Lung (tissue), 12 donors: ENCODE data around the gene TPX2. TPM values are rescaled to one million over a fixed set of nuclear protein-coding genes. Genes with fewer than 3 reads are reported as not detected.
"Not testable (repeated sequence)": the region's sequence is repeated elsewhere in the genome, so short reads cannot be mapped to it uniquely, and the experiment has no call there.

ENCODE experiments used
- ATAC-seq: fragments of 200-7000 bp; cut with Tn5 transposase; one replicate; pipeline ENCODE4 v1.9.1; 2020; ENCODE audit warnings: moderate number of reproducible peaks; ENCODE audit not compliant: insufficient read depth, low FRiP score
- DNase-seq, 3 donors: peaks; one replicate each; pipeline ENCODE4 v3.0.0-alpha.2; 2013 to 2017
- H3K27ac ChIP-seq, 2 donors: one replicate each; pipeline ENCODE4 v1.5.1; 2013; ENCODE audit warnings: mild to moderate bottlenecking in 2 of 2, moderate library complexity in 2 of 2, control low read depth in 1 of 2, inconsistent platforms in 1 of 2, low read depth in 1 of 2, low read length in 1 of 2
- H3K27me3 ChIP-seq, 3 donors: one replicate each; pipeline ENCODE4 v1.5.1; 2013; ENCODE audit warnings: low read length in 2 of 3; ENCODE audit not compliant: control insufficient read depth in 3 of 3, insufficient read depth in 3 of 3
- H3K36me3 ChIP-seq, 4 donors: one replicate each; pipeline ENCODE4 v1.5.1; 2013; ENCODE audit warnings: low read length in 4 of 4, mild to moderate bottlenecking in 1 of 4, moderate library complexity in 1 of 4; ENCODE audit not compliant: control insufficient read depth in 4 of 4, insufficient read depth in 4 of 4
- H3K4me1 ChIP-seq, 5 donors: one replicate each; pipeline ENCODE4 v1.5.1; 2013; ENCODE audit warnings: low read length in 5 of 5, mild to moderate bottlenecking in 2 of 5, moderate library complexity in 1 of 5; ENCODE audit not compliant: control insufficient read depth in 5 of 5, insufficient read depth in 5 of 5
- H3K4me3 ChIP-seq: one replicate; pipeline ENCODE4 v1.5.1; 2013; ENCODE audit warnings: mild to moderate bottlenecking, control low read depth, moderate library complexity
- H3K9ac ChIP-seq, 2 donors: one replicate each; pipeline ENCODE4 v1.5.1; 2013; ENCODE audit warnings: low read length in 2 of 2, control low read depth in 1 of 2; ENCODE audit not compliant: insufficient read depth in 1 of 2
- H3K9me3 ChIP-seq, 4 donors: one replicate each; pipeline ENCODE4 v1.5.1; 2013; ENCODE audit warnings: low read length in 3 of 4, mild to moderate bottlenecking in 1 of 4, moderate library complexity in 1 of 4; ENCODE audit not compliant: control insufficient read depth in 4 of 4, insufficient read depth in 3 of 4
- WGBS, 2 donors: extraction: QIAGEN DNeasy Blood & Tissue Kit; methylation state at CpG; one replicate each; pipeline ENCODE4 v1.1.7; 2013; 5-methylcytosine and 5-hydroxymethylcytosine counted together
- polyA plus RNA-seq, 2 donors: library from polyadenylated mRNA; stranded (reverse); fragments of 200-250 nt; gene quantifications; one replicate each; pipeline ENCODE4 v1.2.1, GENCODE V29; 2013
- total RNA-seq, 2 donors: library from RNA; depleted of rRNA in 1 of 2; stranded (reverse); fragments of >200 nt in 1 of 2; gene quantifications; one replicate each; pipeline ENCODE4 v1.2.1, GENCODE V29; 2014 to 2021
- TF ChIP-seq, protein P1 (sequence below): IDR thresholded peaks from 2 replicates; pipeline ENCODE4 v1.5.1; 2012; ENCODE audit warnings: mild to moderate bottlenecking; ENCODE audit errors: control extremely low read depth, extremely low read depth
- donor health status: control.
- donor health status: control.
- donor health status: Bipolar disorder and iron deficiency.
- donor health status: healthy.
- donor health status: DM: yes; HTN: yes; CAD: no.

TPX2 gene
- total and polyA plus RNA-seq, 4 donors, result 1.6 to 6.5 (median 2.0) TPM

DNA sequence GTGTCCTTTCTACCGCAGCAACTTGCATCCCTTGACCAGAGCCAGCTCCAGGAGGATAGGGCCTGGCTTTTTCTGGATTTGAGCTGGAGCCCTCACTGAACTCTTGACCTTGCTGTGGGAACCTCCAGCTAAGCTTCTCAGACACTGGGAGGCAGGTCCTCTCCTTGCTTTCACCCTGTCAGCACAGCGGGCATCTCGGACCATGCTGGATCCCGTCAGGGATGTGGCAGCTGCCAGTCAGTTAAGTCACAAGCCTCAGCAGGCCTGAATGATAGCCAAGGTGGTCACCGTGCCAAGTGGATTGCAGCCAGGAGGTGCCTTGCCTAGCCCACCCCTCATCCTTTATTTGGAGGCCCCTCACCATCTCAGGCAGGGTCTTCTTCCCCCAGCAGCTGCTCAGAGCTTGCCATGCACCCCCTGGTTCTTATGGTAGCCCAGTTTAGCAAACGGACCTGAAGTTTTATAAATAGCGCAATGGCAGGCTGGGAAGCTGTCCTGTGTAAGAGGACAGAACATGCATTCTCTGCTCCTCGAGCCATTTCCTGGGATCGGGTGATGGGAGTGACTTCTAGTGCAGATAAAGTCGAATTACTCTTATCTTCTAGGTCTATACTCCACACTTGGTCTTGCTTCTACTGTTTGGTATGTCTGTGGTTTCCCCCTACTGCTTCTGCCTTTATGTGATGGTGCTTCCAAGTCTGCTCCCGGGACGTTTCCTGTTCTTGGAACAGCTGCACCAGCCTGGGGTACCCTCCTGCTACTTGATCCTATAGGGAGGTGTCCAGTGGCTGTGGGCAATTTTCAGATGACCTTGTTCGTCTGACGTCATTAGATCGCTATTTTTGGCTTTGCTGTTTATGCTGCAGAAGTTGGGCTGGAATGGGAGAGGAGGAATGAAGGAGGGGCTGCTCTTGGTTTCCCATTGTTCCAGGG, 73.0 kb downstream of the TPX2 start:
- peak overlapping the region in 1 of 2 donors; percentile 12 for H3K27ac ChIP-seq
- no peak overlapping the region for H3K4me3 ChIP-seq
- ATAC-seq (no peak), DNase-seq (peak; percentile 35 to 65 (median 61))
- H3K27me3 ChIP-seq, result no peaks in the 10 kb centered on the region
- H3K9me3 ChIP-seq, result no peaks in the 10 kb centered on the region
- TF ChIP-seq, protein P1, sequence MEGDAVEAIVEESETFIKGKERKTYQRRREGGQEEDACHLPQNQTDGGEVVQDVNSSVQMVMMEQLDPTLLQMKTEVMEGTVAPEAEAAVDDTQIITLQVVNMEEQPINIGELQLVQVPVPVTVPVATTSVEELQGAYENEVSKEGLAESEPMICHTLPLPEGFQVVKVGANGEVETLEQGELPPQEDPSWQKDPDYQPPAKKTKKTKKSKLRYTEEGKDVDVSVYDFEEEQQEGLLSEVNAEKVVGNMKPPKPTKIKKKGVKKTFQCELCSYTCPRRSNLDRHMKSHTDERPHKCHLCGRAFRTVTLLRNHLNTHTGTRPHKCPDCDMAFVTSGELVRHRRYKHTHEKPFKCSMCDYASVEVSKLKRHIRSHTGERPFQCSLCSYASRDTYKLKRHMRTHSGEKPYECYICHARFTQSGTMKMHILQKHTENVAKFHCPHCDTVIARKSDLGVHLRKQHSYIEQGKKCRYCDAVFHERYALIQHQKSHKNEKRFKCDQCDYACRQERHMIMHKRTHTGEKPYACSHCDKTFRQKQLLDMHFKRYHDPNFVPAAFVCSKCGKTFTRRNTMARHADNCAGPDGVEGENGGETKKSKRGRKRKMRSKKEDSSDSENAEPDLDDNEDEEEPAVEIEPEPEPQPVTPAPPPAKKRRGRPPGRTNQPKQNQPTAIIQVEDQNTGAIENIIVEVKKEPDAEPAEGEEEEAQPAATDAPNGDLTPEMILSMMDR, result no peak
- WGBS, 2 donors, result 56 to 57% methylated on average over 15 of the region's 15 CpGs
- H3K4me1 ChIP-seq, result peaks cover 0 to 26% (median 8%) of the 10 kb centered on the region in 5 donors
- no peak overlapping the region for H3K9ac ChIP-seq
- H3K36me3 ChIP-seq, result no peaks in the 10 kb centered on the region

DNA sequence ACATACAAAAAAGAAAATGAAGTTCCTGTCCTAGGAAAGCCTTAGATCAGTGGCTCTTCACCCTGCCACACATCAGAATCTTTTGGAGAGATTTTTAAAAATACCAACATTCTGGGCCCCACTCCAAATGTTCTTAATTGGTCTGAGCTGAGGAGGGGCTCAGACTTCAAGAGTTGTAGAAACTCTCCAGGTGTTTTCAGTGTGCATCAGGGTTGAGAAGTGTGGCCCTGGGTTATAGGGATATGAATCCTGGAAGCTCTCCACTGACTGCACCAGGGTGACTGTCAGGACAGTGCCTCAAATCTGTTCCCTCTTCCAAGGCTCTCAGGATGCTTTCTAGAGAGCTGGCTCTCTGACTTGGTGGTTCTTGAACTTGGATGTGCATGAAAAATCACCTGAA, 74.5 kb downstream of the TPX2 start:
- ATAC-seq, result no peak

DNA sequence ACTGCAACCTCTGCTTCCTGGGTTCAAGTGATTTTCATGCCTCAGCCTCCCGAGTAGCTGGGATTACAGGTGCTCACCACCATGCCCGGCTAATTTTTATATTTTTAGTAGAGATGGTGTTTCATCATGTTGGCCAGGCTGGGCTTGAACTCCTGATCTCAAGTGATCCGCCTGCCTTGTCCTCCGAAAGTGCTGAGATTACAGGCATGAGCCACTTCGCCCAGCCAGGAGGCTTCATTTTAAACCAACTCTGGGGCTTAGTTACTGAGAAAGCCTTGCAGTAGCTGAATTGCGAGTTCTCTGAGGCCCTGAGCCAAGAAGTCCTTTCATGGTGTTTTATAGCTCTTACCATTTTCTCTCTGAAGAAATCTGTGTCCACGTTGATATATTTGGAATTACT, 75.1 kb downstream of the TPX2 start:
- WGBS, 2 donors, result 80 to 85% methylated on average over 7 of the region's 7 CpGs
- H3K9me3 ChIP-seq, H3K9ac ChIP-seq, H3K27me3 ChIP-seq, ATAC-seq, H3K36me3 ChIP-seq, DNase-seq, H3K27ac ChIP-seq, H3K4me3 ChIP-seq: not testable (repeated sequence)
- peaks cover 0 to 26% (median 5%) of the 10 kb centered on the region in 5 donors for H3K4me1 ChIP-seq

More for the DNA sequence above, 74.5 kb downstream of the TPX2 start:
- TF ChIP-seq, protein P1, result no peak
- no peaks in the 10 kb centered on the region for H3K36me3 ChIP-seq
- H3K9me3 ChIP-seq, result no peaks in the 10 kb centered on the region
- no peak overlapping the region for H3K4me3 ChIP-seq
- no peaks in the 10 kb centered on the region for H3K27me3 ChIP-seq
- H3K4me1 ChIP-seq, result peaks cover 0 to 26% (median 5%) of the 10 kb centered on the region in 5 donors
- no peak for DNase-seq
- H3K27ac ChIP-seq, result no peak overlapping the region
- no peak overlapping the region for H3K9ac ChIP-seq

DNA sequence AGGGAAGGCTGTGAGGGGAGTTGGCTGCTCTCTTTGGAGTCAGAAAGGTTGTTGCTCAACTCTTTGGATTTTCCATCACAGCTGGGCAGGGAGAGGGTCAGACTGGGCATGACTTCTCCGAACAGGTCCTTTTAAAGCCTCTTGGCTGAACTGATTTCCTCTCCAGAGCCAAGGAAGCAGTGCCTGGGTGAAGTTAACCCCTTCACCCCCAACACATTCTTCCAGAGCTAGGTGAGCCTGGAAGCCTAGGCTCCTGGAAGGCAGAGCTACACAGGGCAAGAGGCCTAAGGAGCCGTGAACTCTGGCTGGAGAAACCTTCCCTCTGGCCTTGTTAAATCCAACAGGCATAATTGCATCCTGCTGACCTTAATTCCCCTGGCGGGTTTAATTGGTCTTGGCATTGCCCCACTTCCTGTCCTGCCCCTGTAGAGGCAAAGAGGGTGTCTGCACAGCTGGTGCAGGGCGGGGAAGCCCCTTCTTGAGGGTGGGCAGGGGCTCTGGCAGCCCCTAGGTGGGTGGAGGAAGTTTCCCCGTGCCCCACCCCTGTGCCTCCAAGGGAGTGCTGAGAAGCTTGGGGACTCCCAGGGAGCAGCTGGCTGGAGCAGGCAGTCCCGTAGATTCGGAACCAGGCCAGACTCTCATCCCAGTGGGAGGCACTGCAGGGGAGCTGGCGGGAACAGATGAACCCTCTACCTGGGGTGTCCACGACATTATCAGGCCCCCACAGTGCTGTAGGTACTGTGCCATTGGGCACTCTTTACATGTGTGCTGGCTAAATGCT, 76.5 kb downstream of the TPX2 start:
- Histone ChIP-seq H3K9ac (peak overlapping the region in 1 of 2 donors; percentile 5), H3K4me1 (peaks cover 0 to 26% (median 5%) of the 10 kb centered on the region in 5 donors), H3K27ac (peak overlapping the region in 1 of 2 donors; percentile 6), H3K9me3 (no peaks in the 10 kb centered on the region), H3K4me3 (no peak overlapping the region), H3K36me3 (no peaks in the 10 kb centered on the region), H3K27me3 (no peaks in the 10 kb centered on the region)
- ATAC-seq (no peak), DNase-seq (peak in 1 of 3 donors; percentile 44)
- TF ChIP-seq, protein P1, result no peak
- WGBS, 2 donors, result 39 to 46% methylated on average over 9 of the region's 9 CpGs
